GDM1 (cell line): ENCODE measurements around the gene FSIP1.
A peak's percentile ranks its signal among the peaks of the same experiment; 100 is the strongest.
"Not testable (repeated sequence)": the region's sequence is repeated elsewhere in the genome, so short reads cannot be mapped to it uniquely, and the experiment has no call there.

Experiments
- DNase-seq: peaks from one replicate; lab custom pipeline; 2025; lab: John Stamatoyannopoulos, UW

The FSIP1 gene

DNA sequence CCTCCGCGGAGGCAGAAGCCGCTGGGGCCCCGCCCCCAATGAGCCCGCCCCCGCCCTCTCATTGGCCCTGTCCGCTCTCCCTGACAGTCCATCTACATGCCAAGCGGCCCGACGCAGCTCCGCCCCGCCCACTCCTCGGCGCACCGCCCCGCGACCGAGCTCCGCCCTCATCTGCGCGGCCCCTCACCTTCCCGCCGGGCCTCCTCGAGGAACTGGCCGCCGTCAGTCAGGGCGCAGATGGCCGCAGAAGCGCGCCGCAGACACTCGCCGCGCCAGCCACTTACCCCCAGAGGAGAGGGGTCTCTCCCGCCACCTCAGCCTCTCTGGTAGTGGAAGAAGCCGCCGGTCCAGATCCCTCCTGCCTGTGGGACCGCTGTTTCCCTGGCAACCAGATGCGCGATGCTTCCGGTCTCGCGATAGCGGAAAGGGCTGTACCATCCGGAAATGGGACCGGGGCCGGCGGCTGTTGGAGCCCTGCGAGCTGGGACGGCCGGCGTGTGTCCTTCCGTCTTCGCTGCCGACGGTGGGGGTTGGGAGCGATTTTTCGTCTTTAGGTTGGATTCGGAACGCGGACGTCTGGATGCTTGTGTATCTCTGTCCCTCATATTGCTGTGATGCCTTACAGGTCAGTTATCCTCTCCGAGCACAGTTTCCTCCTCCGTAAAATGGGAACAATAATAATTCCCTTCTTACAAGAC lies at the start of gene FSIP1:
FSIP1 (minus strand) TSS at position 401 of the 698 bp plus-strand sequence. CDS start 6,317 bp downstream, outside the sequence.
- peak; percentile 96 for DNase-seq

DNA sequence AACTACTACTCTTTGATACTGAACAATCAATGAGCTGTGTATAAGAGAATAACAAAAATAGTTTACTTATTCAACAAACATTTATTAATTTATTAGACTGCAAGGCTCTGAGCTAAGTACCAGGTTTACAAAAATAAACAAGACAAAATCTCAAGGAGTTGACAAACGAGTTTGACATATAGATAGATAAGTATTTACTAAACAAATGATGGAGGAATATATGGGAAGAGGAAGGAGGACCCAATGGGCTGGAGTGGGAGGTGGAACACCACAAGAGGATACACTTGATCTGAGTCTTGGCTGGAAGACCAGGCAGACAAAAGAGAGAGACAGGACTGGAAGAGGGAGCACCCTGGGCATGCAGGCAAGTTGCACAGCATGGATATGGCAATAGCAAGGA lies 47.5 kb upstream of the FSIP1 start:
- no peak for DNase-seq

DNA sequence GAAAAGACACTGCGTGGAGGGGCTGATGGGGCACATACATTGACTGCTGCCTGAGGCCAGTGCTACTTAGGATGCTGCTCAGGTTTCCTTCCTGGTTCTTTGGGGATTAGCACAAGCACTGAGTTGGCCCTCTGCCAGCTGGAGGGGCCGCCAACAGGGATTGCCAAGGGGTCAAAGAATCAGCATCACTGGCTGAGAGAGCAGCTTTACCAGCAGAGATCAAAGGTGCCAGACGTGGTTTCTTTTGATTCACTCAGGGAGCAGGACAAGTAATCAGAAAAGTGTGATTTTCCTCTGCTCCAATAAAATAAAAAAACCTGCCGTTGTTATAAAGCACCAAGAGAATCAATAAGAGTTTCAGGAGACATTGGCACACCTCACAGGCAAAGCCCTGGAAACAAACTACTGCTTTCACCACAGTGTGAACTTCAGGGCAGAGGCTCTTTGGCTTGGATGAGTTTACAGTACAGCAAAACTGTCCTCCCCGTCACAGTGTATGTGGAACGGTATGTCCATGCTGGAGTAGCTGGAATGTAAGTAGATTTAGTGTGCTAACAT lies 45.8 kb upstream of the FSIP1 start:
- DNase-seq, result no peak

DNA sequence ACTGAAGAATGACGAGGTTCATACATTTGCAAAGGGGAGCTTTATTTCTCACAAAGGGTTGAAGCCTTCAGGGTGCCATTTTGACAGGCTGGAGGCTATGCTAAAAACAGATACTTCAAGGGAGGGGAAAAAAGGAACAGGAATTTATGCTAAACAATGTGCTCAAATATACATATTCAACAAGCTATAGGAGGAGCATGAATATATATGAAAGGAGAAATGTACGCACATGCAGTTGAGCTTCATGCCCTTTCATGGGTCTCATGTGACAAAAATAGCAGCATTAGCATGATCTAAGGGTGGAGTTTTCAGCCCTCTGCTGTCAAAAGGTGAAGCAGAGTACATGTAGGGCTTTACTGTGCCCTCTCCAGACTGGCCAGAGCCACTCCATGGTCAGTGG lies 44.3 kb upstream of the FSIP1 start:
- no peak for DNase-seq

DNA sequence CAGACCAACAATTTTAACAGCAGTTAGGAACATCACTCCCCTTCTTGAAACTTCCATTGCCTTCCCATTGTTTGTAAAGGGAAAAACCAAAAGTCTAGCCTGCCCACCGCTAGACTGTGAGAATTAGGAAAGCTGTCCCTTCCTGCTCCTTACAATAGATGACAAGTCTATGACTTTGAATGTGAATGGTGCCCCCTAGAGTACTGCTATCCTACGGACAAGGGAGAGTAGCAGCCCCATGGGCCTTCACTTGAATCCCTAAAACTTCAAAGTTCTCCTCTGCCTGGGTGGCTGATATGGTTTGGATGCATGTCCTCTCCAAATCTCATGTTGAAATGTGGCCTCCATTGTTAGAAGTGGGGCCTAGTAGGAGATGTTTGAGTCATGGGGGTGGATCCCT lies 41.0 kb upstream of the FSIP1 start:
- DNase-seq, result no peak

DNA sequence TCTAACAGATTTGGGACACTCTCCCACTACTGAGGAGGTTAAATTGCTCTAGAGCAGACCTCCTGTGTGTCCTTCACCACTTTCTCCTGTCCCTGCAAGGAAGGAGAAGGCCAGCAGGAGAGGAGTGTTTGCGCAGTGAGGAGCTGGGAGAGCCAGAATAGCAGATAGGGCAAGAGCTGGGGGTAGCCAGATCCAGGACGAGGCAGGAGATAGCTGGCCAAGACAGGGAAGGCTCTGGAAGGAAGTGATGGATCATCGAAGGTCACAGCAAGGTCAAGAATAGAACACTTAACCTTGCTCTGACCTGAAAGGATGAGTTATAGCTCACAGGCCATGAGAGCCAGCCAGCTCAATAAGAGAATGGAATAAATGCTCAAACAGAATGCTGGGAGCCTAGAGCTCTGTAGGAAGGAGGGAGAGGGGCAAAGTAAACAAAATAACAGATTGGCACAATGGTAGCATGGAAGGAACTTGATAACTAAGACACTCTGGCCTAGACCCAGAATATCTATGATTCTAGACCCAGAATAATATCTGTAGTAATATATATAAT lies 37.5 kb upstream of the FSIP1 start:
- DNase-seq, result no peak

DNA sequence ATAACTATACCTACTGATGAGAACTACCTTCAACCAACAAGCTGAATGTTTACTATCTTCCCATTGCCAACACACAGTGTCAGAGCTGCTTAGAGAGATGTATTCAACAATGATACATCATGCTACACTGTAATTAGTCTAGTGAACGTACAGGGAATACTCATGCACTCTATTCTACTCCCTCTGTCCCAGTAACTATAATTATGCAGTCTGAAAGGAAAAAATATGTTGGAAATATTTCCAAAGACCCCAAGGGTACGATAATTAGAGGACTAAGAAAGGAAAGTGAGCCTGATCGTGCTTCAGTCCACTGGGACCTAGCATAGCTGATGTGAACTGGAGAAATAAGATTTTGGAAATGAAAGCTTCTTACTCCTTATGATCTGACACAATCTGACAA lies 36.9 kb upstream of the FSIP1 start:
- no peak for DNase-seq

DNA sequence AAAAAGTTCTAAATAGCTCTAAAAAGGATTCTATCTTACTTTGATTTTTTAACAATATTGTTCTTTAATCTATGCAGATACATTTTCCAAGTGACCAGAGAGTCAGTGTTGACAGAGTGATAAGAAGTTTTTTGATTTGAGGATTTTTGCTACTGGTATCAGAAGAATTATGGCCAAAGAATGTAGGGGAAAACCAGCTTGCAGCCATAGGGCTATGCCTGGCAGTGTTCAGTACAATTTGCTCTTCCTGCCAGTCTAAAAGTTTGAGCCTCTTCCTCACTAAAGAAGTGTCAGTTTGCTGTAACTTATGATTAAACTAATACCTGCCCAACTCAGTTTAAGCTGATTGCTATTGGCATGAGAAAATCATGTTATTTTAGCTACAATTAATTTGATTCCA lies 35.3 kb upstream of the FSIP1 start:
- no peak for DNase-seq

DNA sequence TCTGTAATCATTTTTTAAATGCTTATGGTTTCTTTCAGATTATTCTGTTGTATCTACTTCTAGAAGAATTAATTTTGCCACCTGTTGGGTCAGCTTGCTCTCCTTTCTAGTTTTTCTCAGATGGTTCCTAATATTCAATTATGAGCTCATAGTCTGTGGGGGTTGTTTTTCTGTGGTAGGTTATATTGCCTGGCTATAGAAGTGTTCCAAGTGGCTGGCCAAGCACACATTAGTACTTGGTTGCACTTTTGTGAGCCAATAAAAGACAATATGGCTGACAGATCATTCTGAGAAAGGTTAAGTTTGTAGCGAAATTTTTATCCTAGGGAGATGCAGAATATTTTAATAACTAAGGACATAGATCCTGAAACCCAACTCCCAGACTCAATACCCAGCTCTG lies 31.8 kb upstream of the FSIP1 start:
- no peak for DNase-seq

DNA sequence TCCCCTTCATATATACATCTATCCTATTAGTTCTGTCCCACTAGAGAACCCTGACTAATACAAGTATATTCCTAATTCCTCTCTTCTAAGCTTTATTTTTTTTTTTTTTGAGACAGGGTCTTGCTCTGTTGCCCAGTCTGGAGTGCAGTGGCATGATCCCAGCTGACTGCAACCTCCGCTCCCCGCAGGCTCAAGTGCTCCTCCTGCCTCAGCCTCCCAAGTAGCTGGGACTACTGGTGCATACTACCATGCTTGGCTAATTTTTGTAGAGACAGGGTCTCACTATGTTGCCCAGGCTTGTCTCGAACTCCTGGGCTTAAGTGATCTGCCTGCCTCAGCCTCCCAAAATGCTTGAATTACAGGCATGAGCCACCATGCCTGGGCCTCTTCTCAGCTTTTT lies 30.0 kb upstream of the FSIP1 start:
- DNase-seq, result not testable (repeated sequence)

DNA sequence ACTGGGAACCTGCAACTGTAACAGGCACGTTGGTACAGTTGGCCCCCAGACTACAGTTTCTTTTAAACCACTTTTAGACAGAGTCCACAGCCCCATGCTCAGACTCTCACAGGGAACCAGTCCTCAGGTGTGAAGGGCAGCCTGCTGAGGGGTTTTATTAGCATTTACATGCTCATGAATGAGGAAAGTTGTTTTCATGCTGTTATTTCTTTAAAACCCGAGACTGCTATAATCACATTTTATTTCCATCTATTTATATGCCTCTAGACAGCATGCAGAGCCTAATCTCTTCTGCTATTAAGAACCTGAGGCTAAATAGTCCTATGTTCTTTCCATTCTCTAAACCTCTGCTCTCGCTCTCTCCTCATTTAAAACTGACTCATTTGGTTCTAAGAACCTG lies 26.3 kb upstream of the FSIP1 start:
- DNase-seq, result no peak

DNA sequence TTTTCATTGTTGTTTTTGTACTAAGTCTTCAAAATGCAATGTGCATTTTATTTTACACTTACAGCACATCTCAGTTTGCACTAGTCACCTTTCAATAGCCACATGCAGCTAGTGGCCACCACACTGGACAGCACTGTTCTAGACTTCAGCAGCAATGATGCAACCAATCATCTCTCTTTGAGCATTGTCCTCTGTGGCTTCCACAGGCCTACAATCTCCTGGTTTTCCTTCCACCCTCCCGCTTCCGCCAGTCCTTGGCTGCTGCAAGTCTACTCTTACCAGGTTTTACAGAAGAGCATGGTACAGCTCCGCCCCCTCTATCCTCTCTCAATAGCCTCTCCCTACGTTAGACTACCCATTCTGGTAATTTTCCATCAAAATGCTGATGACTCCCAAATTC lies 25.1 kb upstream of the FSIP1 start:
- DNase-seq, result no peak

DNA sequence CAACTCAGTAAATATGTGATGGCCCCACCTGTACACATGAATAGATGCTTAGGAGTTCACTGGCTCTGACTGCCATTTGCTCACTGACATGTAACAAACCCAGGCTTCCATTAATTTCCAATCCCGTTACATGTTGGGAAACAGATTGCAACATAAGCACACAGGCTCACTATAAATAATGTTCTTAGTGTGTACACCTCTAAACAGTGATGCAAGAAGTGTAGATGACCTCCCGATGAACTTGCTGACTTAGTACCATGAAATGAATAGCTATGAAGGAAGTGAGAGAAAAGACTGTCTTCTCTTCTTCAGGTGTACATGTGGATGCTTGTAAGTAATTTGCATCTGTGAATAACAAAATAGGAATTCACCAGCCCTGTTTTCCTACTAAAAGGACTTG lies 21.4 kb upstream of the FSIP1 start:
- DNase-seq, result no peak

DNA sequence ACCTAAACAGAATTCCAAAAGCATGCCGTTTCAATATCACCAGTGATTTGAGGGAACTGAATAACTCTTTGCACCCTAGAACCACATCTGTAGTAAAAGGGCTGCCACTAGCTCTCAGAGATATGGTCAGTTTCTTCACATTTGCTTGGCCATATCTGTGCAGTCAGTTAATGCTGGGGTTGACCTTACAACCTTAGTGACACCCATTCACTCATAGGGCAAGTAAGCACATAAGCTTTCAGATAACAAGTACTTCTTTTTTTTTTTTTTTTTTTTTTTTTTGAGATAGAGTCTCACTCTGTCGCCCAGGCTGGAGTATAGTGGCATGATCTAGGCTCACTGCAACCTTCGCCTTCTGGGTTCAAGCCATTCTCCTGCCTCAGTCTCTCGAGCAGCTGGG lies 20.4 kb upstream of the FSIP1 start:
- no peak for DNase-seq

DNA sequence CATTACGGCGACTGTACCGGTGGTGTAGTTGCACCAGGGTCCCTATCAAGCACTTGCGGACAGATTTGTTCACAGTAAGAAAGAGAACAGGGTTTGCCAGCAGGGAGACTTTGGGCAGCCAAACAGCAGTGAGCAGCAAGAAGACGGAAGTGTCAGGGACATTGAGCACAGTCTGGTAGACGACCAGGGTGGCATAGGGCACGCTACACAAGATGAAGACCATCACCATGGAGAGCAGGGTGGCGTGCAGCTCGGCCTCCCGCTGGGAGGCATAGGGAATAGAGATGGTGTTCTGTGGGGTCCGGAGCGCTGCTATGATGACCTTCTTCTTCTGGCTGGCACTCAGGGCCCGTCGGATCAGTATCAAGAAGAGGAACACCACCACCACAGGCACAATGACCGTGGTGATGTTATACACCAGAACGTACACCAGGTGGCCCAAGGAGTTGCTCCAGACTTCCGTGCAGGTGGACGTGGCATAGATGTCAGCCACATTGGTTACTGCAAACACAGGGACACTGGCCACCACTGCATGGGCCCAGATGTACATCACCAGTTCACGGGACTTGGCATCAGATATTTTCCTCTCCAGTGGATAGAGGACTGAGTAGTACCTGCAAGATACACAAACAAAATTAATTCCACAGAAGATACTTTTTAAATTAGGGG lies 19.1 kb upstream of the FSIP1 start:
- DNase-seq, result no peak

DNA sequence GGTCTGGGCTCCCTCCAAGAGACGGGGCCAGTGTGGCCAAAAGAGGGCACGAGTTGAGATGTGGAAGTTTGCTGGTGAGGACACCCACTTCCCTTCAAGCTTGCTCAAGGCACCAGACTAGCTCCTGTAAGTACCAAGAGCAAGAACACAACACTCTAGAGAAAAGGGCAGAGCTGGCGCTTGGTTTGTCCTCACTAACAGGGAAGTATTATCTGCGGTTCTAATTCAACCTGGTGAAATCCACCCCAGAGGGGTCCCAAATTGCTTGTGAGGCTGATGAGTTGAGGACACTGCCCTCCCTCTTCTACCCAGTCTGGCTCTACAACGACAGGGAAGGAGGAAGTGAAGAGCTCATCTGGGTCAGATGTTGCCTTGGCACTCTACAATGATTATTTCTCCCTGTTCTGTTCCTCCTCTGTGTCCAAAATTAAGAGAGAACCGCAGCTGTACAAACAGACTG lies 16.9 kb upstream of the FSIP1 start:
- DNase-seq, result no peak

DNA sequence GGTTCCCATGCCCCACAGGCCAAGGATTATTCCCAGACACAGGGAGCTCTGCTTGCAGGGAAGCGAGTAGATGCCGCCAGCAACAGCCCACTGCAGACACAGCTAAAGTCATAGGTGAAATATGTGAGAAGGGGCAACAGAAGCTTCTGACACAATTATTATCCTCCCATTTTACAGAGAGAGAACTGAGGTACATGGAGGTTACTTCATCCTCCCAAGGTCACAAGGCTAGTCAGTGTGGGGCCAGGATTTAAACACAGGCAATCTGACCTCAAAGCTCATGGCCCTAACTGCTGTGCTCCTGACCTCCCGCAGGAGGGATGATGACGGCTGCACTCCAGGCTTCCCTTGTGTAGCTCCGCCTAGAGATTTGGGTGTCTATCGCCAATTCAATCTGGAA lies 15.7 kb upstream of the FSIP1 start:
- no peak for DNase-seq

DNA sequence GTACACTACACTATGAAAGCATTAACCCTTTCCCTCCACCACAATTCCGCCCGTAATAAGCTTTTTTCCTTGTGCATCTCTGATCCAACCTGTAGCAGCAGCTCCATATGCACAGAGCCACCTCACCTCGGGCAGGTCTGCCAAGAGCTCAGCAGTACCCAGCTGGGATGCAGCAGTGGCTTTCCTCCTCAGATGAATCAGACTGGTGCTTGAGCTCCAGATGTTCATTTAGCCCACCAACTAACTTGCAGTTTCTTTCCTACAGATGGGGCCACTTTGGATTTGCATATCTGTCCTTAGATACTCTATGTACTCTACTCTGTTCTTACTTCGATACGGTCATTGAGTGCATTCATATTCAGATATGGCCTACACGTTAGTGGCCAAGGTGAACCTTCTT lies 14.8 kb upstream of the FSIP1 start:
- DNase-seq, result no peak

DNA sequence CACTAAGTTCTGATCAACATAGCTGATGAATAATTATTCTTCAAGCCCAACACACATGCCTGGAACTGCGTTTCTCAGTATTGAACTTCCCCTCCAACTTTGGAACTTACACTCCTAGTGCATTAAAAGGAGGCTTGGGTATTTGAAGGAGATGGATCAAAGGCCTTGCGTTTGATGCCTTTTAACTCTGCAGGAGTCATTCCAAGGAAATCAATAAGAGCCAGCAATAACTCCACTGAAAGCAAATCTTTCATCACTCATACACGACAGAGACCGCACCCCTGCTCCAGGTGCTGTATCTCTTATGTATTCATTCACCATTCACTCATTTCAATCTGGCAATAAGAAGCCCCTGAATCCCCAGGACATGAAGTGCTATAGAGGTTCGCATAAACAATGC lies 14.0 kb upstream of the FSIP1 start:
- no peak for DNase-seq

DNA sequence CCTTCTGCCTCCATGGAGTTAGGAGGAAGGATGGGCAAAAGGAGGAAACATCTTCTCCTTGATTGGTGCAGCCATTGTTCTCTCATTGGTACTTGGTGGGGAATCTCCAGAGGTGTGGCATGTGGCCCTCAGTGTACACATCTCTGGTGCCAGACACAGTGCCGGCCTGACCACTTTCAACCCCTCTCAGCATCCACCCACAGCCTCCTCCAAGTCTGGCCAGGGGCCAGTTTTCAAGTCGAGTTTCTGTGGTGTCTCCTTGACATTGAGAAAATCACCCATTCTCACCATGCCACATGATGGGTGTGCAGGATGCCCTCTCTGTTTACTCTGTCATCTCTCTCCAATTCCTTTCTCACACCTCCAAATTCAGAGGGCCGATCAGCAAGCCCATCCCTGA lies 12.8 kb upstream of the FSIP1 start:
- DNase-seq, result no peak

DNA sequence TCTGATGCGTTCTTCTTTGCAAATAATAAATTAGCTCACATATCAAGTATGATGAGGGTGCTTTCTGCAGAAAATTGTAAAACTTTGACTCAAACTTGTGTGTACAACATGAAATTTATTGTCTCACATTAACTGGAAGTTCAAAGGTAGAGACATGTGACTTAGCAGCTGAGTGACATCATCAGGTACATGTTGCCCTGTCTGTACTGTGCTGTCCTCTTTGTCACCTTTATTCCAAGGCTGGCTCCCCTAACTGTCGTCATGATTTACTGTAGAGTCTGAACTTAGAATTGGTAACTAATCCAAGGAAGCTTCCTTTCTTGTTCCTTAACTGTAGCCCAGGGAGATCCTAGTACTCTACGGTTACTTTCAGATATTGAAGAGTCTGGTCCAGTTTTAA lies 12.3 kb upstream of the FSIP1 start:
- DNase-seq, result no peak

DNA sequence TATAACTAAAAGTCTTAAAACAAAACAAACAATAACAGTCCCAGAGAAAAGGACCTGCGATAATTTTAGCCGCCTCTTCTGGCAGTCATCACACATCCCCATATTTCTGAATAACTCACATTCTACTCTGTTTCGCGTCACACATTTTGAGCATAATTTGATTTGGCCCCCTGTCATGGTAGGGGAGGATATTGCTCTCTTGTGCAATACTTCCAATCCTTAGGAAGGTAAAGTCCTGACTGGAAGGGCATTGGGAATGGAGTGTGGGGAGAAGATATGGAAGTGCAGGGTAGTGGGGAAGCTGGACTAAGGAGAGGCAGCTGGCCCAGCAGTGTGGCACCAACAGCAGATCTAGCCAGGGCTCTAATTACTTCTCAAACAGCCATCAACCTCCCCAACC lies 11.3 kb upstream of the FSIP1 start:
- no peak for DNase-seq

DNA sequence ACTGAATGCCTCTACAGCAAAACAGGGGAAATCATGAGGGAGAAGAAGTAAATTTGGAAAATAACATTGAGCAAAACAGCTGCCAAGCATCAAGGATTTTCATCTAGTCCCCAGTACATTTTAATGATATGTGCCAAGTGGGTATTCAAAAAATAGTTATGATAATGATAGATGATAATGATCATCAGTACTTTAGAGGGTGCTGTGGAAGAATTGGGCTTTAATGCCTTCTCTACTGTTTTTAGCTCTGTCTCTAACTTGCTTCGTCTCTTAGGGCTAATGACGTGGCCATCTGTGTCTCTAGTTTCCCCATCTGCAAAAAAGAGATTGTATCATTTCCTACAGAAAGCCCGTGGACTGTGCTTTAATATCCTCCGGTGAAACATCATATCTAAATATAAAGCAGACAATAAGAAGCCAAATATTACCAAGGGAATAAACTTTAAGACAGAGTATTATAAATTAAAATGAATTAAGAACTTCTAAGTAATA lies 10.2 kb upstream of the FSIP1 start:
- DNase-seq, result no peak
